NCI-H1092 (cell line): ENCODE data around the gene OLFML1.

ENCODE experiments used
- DNase-seq: peaks from one replicate; lab custom pipeline; 2025; lab: John Stamatoyannopoulos, UW

The OLFML1 gene

DNA sequence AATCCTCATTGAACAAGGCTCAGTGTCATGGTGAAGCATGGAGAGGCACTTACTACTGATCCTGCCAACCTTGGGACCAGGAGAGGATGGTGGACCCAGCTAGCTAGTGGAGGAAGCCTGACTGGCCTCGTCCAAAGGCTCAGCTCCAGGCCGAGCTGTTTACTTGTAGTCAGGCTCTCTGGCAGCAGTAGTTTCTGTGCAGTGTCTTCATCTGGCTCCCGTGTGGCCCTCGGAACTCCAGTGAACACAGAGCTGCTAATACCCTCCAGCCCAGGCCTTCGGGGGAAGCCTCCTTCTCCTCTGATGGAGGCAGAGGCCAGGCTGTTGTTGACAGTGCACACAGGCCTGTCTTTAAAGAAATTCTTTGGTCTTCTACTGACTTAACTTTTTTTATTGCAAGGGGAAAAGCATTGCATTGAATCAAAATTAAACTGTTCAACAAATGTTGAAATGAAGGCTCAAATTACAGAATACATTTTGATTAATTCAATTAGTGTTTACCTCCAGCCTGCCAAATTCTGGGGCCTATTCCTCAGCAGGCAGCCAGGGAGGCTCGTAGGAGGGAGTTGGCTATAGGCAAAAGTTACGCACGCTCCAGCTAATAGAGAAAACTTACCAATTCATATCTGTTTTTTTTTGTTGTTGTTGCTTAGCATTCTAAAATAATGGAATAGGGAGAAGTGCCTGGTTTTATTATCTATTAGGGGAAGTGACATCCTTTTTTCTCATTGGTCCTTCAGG lies 47.3 kb downstream of the OLFML1 start:
- no peak for DNase-seq

DNA sequence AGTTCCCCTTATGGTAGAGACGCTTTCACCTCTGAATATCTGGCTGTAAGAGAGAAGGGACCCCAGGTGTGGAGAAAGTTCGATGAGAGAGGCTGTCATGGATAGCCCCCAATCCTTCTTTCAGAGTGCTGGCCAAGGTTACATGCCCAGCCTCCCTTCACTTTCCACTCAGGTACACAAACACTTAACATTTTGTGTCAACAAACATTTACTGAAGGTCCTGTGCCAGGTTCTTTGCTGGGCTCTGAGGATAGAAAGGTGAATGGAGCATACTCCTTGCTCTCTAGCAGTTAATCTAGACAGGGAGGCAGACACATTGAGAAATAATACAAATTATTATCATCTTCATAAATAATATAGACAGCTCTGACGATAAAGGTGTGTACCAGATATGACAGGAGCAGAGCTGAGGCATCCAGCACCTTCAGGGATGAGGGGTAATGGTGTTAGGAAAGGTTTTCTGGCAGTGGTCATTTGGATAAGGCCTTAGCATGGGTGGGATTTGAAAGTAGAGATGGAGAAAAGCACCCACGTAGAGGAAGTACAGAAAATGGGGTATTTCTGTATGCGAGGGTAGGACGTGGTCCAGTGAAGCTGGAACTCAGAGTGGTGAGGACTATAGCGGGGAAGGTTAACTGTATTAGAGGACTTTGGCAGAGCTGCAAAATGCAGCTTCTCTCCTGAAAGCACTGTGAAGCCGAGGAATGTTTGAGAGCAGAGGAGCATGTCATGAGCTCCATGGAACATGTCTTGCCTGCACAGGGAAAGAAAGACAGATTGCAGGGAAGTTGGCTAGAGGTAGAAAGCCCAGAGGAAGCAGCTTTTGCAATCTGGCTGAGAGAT lies 48.1 kb downstream of the OLFML1 start:
- no peak for DNase-seq

DNA sequence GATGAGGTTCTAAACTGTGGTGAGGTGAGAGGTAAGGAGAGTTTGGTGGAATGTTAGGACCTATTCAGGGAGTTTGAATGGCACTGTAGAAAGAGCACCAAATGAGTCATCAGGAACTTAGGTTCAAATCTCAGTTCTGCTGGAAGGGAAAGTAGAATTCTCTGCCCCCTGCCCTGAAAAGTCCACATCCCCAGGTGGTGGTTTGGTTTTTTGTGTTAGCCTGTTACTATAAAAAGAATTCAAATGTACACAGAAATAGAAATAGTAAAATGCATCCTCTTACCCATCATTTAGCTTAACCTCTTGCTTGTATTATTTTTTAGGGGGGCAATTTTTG lies 48.7 kb downstream of the OLFML1 start:
- DNase-seq: no peak

DNA sequence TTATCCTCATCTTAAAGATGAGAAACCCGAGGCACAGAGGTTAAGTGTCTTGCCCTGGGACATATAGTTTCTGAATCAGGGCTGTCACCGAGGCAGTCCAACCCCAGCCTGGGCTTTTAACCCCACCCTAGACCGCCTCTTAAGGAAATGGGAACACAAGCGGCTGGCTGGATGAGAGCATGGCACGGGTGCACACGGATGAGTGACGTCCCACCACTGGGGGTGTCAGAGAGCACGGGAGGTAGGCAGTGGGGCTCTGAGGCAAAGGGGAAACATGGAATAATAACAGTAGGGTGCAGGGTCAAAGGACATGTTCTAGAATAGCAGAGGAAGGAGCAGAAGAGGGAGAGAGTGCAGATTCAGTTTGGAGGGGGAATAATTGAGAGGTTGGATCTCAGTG lies 50.8 kb downstream of the OLFML1 start:
- DNase-seq: no peak

DNA sequence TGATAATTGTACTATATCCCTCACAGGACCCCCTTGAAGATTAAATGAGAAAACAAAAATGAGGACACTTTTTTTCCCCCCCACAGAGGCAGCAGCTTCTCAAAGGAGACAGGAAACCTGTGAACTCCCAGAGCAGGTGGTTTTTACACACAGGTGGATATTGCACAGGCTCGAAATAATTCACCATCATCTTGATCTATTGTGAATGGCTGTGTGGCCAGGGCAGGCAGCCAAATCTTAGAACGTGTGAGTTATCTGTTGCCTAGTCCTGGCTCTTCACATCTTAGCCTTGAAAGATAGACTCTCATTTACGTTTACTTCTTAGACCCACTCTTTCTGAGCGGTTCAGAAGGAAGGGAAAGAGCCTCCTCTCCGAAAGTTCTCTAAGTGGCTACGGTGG lies 52.0 kb downstream of the OLFML1 start:
- DNase-seq: no peak

DNA sequence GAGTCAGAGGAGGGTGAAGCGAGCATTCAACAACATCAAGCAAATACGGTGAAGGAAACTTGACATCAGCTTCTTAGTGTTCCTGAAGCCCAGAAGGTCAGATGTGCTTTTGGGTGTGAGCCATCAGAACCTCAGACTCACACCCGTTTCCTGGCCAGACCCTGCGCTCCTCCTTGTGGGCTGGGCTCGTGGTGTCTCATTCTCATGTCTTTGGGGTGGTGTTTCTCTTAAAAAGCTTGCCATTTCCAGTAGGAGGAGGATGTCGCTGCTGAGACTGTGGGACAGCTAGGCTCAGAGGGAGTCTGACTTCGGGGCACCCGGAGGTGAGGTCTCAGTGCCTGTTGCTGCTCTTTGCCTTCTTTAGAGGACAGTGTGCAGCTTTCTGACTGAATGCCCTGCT lies 52.7 kb downstream of the OLFML1 start:
- DNase-seq: no peak

DNA sequence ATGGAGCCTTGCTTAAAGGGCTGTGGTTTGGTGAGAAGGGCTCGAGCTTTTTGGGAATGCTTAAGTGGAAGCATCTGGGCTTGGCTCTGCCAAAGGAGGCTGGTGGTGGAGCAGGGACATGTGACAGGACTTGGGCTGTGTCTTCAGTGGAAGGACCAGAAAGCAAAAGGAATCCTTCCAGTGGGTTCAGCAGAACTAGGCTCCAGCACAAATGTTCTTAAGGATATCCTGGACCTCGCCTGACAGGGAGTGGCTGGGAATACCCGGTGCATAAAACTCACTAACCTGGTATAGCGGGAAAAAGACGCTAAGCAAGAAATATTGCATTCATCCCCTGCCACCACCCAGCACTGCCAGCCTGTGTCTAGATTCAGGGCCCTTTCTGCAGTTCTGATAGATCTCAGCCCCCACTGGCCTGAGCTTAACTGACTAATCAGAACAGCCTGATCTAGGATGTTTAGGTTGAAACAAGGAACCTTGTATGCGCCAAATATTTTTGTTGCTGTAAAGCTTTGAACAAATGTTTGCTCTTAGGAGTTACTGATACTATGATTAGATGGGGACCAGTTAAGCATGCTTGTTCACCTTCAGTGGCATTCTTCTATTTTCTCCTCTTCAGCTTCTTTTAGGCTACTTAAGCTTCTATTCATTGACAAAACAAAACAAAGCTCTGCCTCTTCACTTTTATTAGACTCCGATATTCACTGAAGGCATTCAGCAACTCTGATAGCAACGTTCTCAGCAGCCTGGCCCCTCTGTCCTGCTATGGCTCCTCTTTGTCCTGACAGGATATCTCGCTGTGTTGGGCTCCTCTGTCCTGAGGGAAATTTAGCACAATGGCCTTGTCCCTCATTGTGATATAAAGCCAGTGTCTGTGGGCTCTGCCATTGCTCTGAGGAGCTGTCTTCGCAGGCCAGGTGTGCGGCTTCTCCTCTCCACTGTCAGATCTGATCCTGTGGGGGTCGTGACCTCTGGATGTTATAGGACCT lies 53.5 kb downstream of the OLFML1 start:
- DNase-seq: no peak

DNA sequence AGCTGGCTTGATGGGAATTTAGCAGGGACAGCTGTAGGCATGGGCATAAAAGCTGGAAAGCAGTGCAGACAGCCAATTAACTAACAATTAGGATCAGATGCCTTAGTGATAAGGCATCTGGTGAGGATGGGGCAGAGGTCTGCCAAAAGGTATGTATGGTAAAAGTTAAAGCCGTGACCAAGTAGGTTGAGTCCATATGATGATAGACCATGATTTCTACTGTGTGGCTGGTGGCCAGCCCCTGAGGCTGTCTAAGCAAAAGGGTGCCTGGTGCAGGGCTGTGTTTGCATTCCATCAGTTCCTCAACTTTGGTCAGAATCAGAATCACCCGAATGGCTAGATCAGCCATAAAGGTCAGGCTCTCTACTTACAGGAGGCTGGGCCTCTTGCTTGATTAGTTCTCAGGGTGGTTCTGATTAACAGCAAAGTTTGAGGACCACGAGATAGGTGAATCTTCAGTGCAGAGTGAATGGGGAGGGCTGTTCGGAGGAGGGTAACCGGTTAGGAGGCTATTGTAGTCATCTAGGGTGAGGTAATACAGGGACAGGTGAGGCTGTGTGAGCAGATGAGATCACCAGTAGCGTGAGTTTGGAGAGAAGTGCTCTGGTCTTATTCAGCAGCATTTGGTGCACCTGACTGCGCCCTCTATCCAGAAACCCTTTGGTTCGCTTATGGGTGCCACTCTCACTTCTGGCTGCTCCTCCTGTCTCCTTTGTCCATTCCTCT lies 55.7 kb downstream of the OLFML1 start:
- no peak for DNase-seq

DNA sequence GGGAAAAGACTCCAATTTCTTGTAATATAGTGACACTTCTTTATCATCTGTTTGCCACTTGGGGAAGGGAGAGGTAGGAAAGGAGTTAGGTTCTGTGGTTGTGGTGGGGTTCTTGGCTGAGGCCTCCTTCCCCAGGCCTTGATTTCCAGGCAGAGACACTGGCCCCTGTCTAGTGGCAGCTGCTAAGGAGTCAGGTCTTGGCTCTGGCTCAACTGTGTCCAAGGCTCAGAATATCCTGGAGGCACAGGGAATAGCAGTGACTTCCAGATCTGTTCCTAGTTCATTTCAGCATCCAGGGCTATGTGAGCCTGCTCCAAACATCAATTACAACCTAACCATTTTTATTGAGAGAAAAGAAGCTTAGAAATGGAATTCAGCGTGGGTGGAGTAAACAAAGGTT lies 58.0 kb downstream of the OLFML1 start:
- DNase-seq: no peak

DNA sequence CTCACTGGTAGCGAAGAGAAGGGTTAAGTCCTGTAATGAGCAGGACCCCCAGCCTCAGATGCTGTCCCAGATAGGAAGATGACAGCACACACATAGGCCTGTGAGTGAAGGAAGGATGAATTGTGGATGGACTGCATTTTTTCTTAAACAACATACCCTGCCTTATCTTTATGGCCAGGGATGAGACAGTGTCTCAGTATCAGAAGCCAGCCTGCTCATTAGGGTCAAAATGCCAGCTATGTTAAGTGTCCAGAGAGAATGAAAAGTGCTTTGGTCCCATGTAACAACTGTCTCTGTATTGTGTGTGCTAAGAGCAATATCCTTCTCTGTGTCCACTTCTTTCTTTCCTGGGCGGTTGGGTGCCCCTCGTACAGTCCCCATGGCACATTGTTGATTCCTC lies 58.7 kb downstream of the OLFML1 start:
- DNase-seq: no peak

DNA sequence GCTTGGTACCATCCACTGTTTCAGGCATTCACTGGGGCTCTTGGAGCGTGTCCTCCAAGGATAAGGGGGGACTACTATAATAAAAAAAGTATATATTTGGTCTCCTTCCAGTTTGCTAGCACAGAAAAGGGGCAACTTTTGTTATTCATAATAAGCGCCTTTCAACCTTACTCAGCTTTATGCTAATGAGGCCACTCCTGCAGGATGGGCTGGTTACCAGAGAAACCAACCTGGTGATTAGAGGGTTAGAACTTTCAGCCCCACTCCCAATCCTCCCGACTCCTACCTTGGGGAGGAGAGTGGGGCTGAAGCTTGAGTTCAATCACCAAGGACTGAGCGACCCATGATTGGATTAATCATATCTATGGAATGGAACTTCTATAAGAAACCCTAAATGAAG lies 60.3 kb downstream of the OLFML1 start:
- no peak for DNase-seq

DNA sequence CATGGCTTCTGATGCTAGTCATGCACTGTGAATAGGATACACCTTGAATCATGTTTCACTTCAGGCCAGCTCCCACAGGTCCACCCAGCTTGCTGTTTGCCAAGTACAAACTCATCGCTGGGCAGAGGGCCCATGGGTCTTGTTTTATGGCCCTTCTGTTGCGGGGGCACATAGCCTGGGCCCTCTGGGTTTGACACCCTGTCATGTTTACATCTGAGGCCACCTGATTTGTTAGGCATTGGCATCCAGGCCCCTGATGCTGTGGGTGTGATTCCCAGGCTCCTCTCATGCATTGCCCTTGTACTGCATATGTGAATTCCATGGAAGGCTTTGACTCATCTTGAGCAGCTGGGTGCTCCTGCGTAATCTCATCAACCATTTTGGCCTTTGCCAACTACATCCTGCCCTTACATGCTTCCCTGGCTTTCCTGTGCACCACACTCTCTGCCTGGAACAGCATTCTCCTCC lies 61.1 kb downstream of the OLFML1 start:
- DNase-seq: no peak

DNA sequence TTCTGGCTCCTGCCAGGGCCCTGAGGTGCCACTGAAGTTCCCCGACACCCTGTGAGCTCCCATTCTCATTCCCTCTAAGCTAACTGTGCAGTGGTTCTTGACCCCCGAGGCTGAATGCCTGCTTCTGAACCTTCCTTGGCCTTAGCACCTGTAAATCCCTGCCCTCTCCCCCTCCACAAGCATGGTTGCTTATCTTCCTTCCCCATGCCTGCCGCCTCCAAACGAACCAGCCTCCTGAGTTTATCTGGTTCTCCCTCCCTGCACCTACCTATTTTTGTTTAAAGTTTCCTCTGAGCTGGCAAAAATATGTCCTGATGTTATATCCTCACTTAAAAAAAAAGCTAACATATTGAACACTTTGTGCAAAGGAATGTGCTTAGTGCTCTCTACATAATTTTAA lies 62.4 kb downstream of the OLFML1 start:
- DNase-seq: no peak

DNA sequence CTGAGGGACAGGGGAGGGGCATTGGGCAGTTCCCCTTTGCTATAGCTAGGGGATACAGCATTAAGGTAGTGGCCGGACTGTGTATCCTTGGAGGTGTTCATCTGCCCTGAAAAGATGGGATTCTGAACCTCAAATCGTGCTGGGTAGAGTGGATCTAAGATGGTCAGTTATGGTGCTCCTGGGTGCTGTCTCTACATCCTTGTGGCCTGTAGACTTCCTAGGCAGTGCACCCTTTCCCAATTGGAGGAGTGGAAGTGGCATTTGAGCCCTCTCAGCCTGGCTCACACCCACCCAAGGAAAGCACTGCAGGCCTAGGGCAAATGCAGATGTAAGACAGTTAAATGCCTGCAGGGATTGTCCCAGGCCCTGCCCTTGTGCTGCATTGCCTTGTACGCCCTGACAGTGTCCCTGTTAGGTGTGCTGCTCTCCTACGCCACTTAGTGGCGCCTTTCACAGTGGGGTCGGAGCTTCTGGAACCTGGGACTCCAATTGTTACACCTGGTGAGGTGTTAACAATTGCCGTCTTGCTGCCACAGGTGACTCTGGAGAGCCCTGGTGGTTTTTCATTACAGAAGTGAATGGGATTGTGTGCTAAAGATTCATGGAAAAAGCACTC lies 63.5 kb downstream of the OLFML1 start:
- no peak for DNase-seq

DNA sequence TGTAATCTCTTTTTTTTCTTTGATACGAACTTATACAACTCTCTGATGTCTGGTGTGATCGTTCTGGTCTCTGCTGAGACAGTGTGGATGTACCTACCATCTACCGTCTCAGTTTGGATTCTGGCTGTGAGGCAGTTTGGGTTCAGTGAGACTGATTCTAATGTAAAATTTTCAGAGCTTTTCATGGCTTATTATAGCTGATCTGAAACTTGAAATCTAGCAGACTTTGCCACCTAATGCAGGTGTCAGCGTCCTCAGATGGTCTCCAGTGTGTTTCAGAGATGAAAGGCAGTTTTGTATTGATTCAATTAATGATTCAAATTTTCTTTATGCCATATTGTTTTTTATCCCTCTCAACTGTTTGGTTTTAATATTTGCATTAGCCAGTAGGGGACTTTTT lies 64.4 kb downstream of the OLFML1 start:
- DNase-seq: no peak

DNA sequence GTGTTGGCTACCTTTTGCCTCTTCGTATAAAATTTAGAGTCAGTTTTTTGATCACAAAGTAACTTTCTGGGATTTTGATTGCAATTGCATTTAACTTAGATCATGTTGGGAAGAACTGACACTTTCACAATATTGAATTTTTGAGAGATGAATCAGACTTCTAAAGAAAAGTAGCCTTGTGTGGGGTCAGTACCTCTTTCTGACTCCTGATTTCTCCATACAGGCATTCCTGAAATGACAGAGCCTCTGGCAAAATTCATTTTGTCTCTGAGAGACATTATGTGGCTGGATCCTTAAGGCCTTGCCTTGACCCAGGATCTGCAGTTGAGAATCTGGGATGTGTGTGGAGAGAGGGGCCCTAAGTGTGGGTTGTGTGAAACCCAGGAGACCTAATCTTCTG lies 66.3 kb downstream of the OLFML1 start:
- DNase-seq: no peak

DNA sequence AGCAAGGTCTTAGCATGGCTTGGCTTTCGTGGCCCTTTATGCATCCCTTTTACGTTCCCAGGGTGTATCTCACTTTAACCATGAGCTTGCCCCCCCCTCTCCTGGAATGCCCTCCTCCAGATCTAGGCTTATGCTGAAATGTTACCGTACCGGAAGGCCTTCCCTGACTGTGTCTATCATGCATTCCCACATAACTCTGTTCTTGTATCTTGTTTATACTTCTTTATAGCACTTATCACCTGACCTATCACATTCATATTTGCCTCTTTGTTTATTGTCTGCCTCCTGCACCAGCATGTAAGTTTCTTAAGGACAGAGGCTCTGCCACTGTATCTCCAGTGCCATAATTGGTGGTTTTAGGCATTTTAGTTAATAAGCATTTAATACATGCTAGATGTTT lies 67.4 kb downstream of the OLFML1 start:
- no peak for DNase-seq

DNA sequence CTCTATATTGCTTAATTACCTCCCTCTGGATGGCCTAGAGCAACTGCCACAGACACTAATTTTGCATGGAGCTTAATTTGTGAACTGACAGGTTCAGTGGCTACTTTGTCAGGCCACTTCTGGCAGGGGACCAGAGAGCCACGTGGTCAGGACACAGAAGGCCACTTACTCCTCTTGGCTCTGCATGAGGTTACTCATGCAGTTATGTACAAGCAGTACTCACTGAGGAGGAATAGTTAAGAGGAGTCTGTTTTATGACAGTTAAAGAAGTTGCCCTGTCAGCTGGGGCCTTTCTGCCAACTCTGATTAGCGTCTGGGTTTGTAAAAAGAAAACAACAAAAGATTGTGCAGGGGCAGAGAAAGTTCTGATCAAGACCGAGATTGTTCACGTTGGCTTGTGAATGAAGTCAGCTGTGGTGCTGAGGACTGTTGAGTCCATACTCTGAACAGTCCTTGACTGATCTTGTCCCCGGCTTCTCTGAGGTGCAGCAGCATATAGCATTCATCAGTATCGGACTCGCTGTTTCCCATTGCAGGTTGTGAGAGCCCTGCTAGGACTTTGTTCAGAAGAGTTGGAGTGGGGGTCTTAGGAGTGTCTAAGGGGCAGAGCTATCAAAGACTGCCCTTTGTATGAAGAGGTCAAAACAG lies 69.9 kb downstream of the OLFML1 start:
- DNase-seq: no peak

DNA sequence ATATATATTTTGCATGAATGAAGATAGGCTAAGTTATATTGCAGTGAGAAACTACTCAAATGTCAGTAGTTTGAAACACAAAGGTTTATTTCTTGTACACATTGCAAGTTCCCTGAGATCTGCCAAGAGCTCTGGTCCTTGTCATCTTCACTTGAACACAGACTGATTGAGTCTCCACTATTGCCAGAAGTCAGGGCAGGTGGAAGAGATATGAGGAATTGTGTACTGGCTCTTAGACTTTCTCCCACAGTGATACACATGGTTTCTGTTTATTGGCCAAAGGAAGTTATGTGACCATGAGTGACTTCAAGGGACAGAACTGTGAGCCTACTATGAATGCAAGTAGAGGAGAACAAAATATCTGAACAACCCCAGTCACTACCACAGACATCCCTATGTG lies 72.7 kb downstream of the OLFML1 start:
- DNase-seq: no peak

DNA sequence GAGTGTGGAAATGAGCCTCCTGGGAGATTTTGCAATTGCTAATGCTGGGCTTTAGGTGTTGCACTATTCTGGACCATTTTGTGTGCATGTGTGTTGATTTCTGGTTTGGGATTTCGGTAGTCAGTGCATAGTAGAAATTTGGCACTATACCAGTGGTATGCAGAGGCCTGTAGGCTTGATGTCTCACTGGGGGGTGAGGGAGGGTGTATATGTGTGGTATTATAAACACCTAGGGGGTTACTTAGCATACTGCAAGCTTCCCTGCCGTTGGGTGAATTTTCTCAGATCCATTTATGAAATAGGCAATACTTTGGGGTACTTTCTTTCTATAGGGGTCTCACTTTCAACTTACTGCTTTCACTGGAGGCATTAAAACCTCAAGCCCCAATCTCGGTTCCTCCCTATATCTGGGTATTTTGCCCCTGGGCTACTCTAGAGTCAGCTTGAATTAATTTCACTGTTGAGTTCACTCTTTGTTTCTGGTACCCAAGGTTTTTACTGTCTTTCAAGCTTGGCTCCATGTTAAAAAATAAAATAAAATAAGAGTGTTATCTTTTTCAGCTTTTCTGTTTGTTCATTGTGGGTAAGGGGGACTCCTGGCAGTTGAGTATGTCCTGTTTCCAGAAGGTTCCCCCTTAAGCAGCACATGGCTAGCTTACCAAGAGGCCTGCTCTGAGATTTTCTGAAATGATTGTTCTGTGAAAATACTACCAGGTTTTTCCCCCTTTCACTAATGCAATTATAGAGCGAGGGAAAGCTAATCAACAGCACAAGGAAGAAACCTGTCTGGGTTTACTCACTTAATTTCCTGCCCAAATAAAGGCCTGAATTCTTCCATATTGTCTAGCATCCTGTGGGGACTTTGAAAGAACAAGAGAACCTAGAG lies 74.3 kb downstream of the OLFML1 start:
- DNase-seq: no peak
